Fibroblast of pulmonary artery (primary cell): ENCODE measurements around the gene ZNF677.
"Not testable (repeated sequence)": the region's sequence is repeated elsewhere in the genome, so short reads cannot be mapped to it uniquely, and the experiment has no call there.

Source experiments
- DNase-seq: peaks from one replicate; pipeline ENCODE4 v3.0.0-alpha.2; 2010; ENCODE audit warnings: low read depth
- H3K4me3 ChIP-seq: replicated peaks from 2 replicates; pipeline ENCODE4 v1.5.1; 2011; ENCODE audit warnings: low read depth, mild to moderate bottlenecking, control low read depth, low read length, moderate library complexity
- CTCF ChIP-seq: IDR thresholded peaks from 2 replicates; pipeline ENCODE4 v1.5.1; 2011; ENCODE audit warnings: mild to moderate bottlenecking, control low read depth, low read length, inconsistent platforms; ENCODE audit errors: missing control alignments

Gene ZNF677

GRCh38 chr19:53272044-53272443 lies 17.4 kb upstream of the ZNF677 start:
- DNase-seq: no peak
- H3K4me3 ChIP-seq: no peak overlapping the region
- TF ChIP-seq CTCF: no peak

GRCh38 chr19:53269861-53270260 lies 15.2 kb upstream of the ZNF677 start:
- H3K4me3 ChIP-seq, DNase-seq: not testable (repeated sequence)

- DNase-seq, H3K4me3 ChIP-seq: not testable (repeated sequence)
Measured at GRCh38 chr19:53267623-53268022, 12.9 kb upstream of the ZNF677 start, which contains the start of gene VN1R4. Gene VN1R4 (minus strand): TSS chr19:53267723. CDS start chr19:53267665, 58 bp downstream.

GRCh38 chr19:53257715-53258342 lies 3.2 kb upstream of the ZNF677 start, which contains the start of gene VN1R2:
Gene VN1R2 (plus strand): TSS chr19:53258292. CDS start chr19:53258376, 84 bp downstream.
- DNase-seq, H3K4me3 ChIP-seq: not testable (repeated sequence)

- DNase-seq: no peak
- no peak overlapping the region for H3K4me3 ChIP-seq
- TF ChIP-seq CTCF: no peak
Measured at GRCh38 chr19:53246498-53246897, 8.2 kb downstream of the ZNF677 start.

- DNase-seq: no peak
- TF ChIP-seq CTCF: no peak
- H3K4me3 ChIP-seq: no peak overlapping the region
Measured at GRCh38 chr19:53237114-53237777, 17.4 kb downstream of the ZNF677 start.

- no peak overlapping the region for H3K4me3 ChIP-seq
- DNase-seq: no peak
- TF ChIP-seq CTCF: no peak
Measured at GRCh38 chr19:53224606-53225005, 30.1 kb downstream of the ZNF677 start.

GRCh38 chr19:53222716-53223115 lies 32.0 kb downstream of the ZNF677 start:
- DNase-seq, H3K4me3 ChIP-seq: not testable (repeated sequence)

- DNase-seq: no peak
- no peak overlapping the region for H3K4me3 ChIP-seq
- TF ChIP-seq CTCF: no peak
Measured at GRCh38 chr19:53212703-53213320, 41.9 kb downstream of the ZNF677 start.

GRCh38 chr19:53211554-53211953 lies 43.1 kb downstream of the ZNF677 start:
- not testable (repeated sequence) for H3K4me3 ChIP-seq, DNase-seq
